HepG2 (cell line): ENCODE measurements around the gene PPIA. TPM values are rescaled to one million over a fixed set of nuclear protein-coding genes. Genes with fewer than 3 reads are reported as not detected.
A peak's percentile ranks its signal among the peaks of the same experiment; 100 is the strongest.

ENCODE experiments used
- ATAC-seq: fragments of 200-7000 bp; cut with Tn5 transposase; 3 replicates; pipeline ENCODE4 v1.9.1; 2020; ENCODE audit warnings: mild to moderate bottlenecking, moderate library complexity
- BruUV-seq: library from RNA; stranded (reverse); fragments of 400-500 nt; replicated peaks from 2 replicates; lab custom pipeline; 2021; lab: Mats Ljungman, UMichigan
- CTCF ChIA-PET: fragments of 300-600 bp; formaldehyde crosslinking; extraction: SDS; loops from one replicate; lab custom pipeline; 2021; ENCODE audit warnings: low total read pairs, inconsistent platforms, low intra/inter-chr PET ratio; lab: Yijun Ruan, JAX
- POLR2A ChIA-PET: fragments of 350-600 bp; sonication (Branson Sonifier 250); formaldehyde crosslinking; loops from one replicate; lab custom pipeline; 2020; ENCODE audit warnings: antibody characterized with exemption, inconsistent platforms; lab: Yijun Ruan, JAX
- DNase-seq: peaks from one replicate; pipeline ENCODE4 v3.0.0-alpha.2; 2015; ENCODE audit warnings: low spot score
- FAIRE-seq: peaks from 3 replicates; lab custom pipeline; 2011; peaks lifted over from hg19 to GRCh38; lab: Jason Lieb, UNC
- H2AFZ ChIP-seq: one replicate; pipeline ENCODE4 v1.6.1; 2011; ENCODE audit warnings: low read length, inconsistent platforms
- H3K27ac ChIP-seq: fragments of 300-600 bp; 3 replicates; pipeline ENCODE4 v1.8.0; 2011; ENCODE audit warnings: mixed run types, mild to moderate bottlenecking, mixed read lengths, low read length, inconsistent platforms; ENCODE audit not compliant: insufficient read depth; ENCODE audit errors: extremely low read length
- H3K27me3 ChIP-seq, 2 experiments: fragments of 200-600 bp in 1 of 2; 2 replicates in 1 of 2; 3 replicates in 1 of 2; pipeline versions ENCODE4 v1.6.0 to v1.8.0; 2011; ENCODE audit warnings: low read length in 2 of 2, mild to moderate bottlenecking in 2 of 2, moderate library complexity in 2 of 2, inconsistent platforms in 1 of 2; ENCODE audit not compliant: insufficient read depth in 2 of 2, control insufficient read depth in 1 of 2
- H3K36me3 ChIP-seq, 2 experiments: fragments of 200-600 bp in 1 of 2; replicated peaks in 1 of 2; 2 replicates in 1 of 2; 3 replicates in 1 of 2; pipeline versions ENCODE4 v1.5.1 to v1.8.0; 2011; ENCODE audit warnings: low read length in 2 of 2, inconsistent platforms in 1 of 2; ENCODE audit not compliant: insufficient read depth in 2 of 2, control insufficient read depth in 1 of 2
- H3K4me1 ChIP-seq: 2 replicates; pipeline ENCODE4 v1.5.1; 2012; ENCODE audit warnings: low read length, inconsistent platforms; ENCODE audit not compliant: insufficient read depth
- H3K4me2 ChIP-seq: 2 replicates; pipeline ENCODE4 v1.6.0; 2011; ENCODE audit warnings: low read depth, low read length, inconsistent platforms
- H3K4me3 ChIP-seq, 3 experiments: fragments of 200-600 bp in 1 of 3; sonication (generic), shearing (Covaris generic) in 1 of 3; replicated peaks in 1 of 3; 2 replicates each; pipeline ENCODE4 v1.5.1; 2011 to 2016; ENCODE audit warnings: low read length in 3 of 3, inconsistent platforms in 2 of 3, low read depth in 2 of 3, mild to moderate bottlenecking in 2 of 3, control low read depth in 1 of 3, mixed read lengths in 1 of 3; ENCODE audit not compliant: insufficient read depth in 1 of 3
- H3K79me2 ChIP-seq: one replicate; pipeline ENCODE4 v1.6.1; 2011; ENCODE audit warnings: low read length, inconsistent platforms; ENCODE audit not compliant: insufficient read depth
- H3K9ac ChIP-seq: 2 replicates; pipeline ENCODE4 v1.6.0; 2011; ENCODE audit warnings: mild to moderate bottlenecking, low read depth, low read length, inconsistent platforms; ENCODE audit not compliant: insufficient read depth
- H3K9me3 ChIP-seq: 2 replicates; pipeline ENCODE4 v1.5.1; 2012; ENCODE audit warnings: mild to moderate bottlenecking, low read length
- H4K20me1 ChIP-seq: 2 replicates; pipeline ENCODE4 v1.6.0; 2011; ENCODE audit warnings: inconsistent platforms, mild to moderate bottlenecking, low read length, moderate library complexity; ENCODE audit not compliant: insufficient read depth
- ARNT ChIP-seq: fragments of 450-650 bp; IDR thresholded peaks from 2 replicates; pipeline ENCODE4 v1.6.1; 2017
- CCDC6 ChIP-seq: sonication (generic); formaldehyde crosslinking; IDR thresholded peaks from 2 replicates; pipeline ENCODE4 v1.8.1; 2022; ENCODE audit warnings: mild to moderate bottlenecking, missing genetic modification reagents, moderate library complexity
- ETV6 ChIP-seq: sonication (generic); formaldehyde crosslinking; conservative IDR thresholded peaks from 2 replicates; pipeline ENCODE4 v1.4.0; 2020; ENCODE audit warnings: missing genetic modification reagents
- JARID2 ChIP-seq: sonication (generic); formaldehyde crosslinking; IDR thresholded peaks from 2 replicates; pipeline ENCODE4 v1.8.1; 2023; ENCODE audit warnings: missing genetic modification reagents, inconsistent platforms; ENCODE audit not compliant: insufficient replicate concordance
- KDM4B ChIP-seq: sonication (generic); formaldehyde crosslinking; IDR thresholded peaks from 2 replicates; pipeline ENCODE4 v1.4.0; 2020; ENCODE audit warnings: missing genetic modification reagents
- MTA1 ChIP-seq: sonication (generic); formaldehyde crosslinking; IDR thresholded peaks from 2 replicates; pipeline ENCODE4 v1.4.0; 2020; ENCODE audit warnings: missing genetic modification reagents, mild to moderate bottlenecking, borderline replicate concordance
- NPAS2 ChIP-seq: sonication (generic); formaldehyde crosslinking; IDR thresholded peaks from 2 replicates; pipeline ENCODE4 v1.8.0; 2022; ENCODE audit warnings: mild to moderate bottlenecking, missing genetic modification reagents, borderline replicate concordance
- NR2F2 ChIP-seq: IDR thresholded peaks from 2 replicates; pipeline ENCODE4 v1.6.1; 2012; ENCODE audit warnings: low read depth, inconsistent platforms, borderline replicate concordance
- PBX3 ChIP-seq: sonication (generic); formaldehyde crosslinking; IDR thresholded peaks from 2 replicates; pipeline ENCODE4 v1.8.1; 2023; ENCODE audit warnings: missing genetic modification reagents, inconsistent platforms, borderline replicate concordance
- RBAK ChIP-seq: sonication (generic); formaldehyde crosslinking; IDR thresholded peaks from 2 replicates; pipeline ENCODE4 v1.5.1; 2020; ENCODE audit warnings: mild to moderate bottlenecking, missing genetic modification reagents
- ZBTB10 ChIP-seq: sonication (generic); formaldehyde crosslinking; IDR thresholded peaks from 2 replicates; pipeline ENCODE4 v1.4.0; 2020; ENCODE audit warnings: missing genetic modification reagents, borderline replicate concordance
- ZNF253 ChIP-seq: sonication (generic); formaldehyde crosslinking; IDR thresholded peaks from 2 replicates; pipeline ENCODE4 v1.8.0; 2022; ENCODE audit warnings: mild to moderate bottlenecking, missing genetic modification reagents, borderline replicate concordance
- ZNF569 ChIP-seq: sonication (generic); formaldehyde crosslinking; IDR thresholded peaks from 2 replicates; pipeline ENCODE4 v1.5.0; 2020; ENCODE audit warnings: mild to moderate bottlenecking, missing genetic modification reagents, moderate library complexity, borderline replicate concordance
- ZNF639 ChIP-seq: conservative IDR thresholded peaks from 2 replicates; pipeline ENCODE4 v1.6.1; 2018; ENCODE audit warnings: missing genetic modification reagents
- ZNF724P ChIP-seq: sonication (generic); formaldehyde crosslinking; IDR thresholded peaks from 2 replicates; pipeline ENCODE4 v1.8.0; 2022; ENCODE audit warnings: missing genetic modification reagents, borderline replicate concordance
- ZNF839 ChIP-seq: sonication (generic); formaldehyde crosslinking; IDR thresholded peaks from 2 replicates; pipeline ENCODE4 v1.4.0; 2020; ENCODE audit warnings: missing genetic modification reagents, mild to moderate bottlenecking, borderline replicate concordance
- WGBS: methylation state at CpG from one replicate; pipeline ENCODE4 v1.1.6; 2017; ENCODE audit warnings: low lambda C conversion rate; 5-methylcytosine and 5-hydroxymethylcytosine counted together
- in situ Hi-C: cut with HindIII; loops from 2 replicates; pipeline ENCODE4 v1.10.0; 2017; ENCODE audit warnings: low pct_unique_long_range_greater_than_20kb; ENCODE audit not compliant: extremely low pct_ligation_motif_present
- intact Hi-C: fragments of 100-400 bp; cut with micrococcal nuclease; formaldehyde crosslinking; loops from one replicate; pipeline ENCODE4 v1.10.0; 2022; ENCODE audit not compliant: unreplicated experiment
- polyA plus RNA-seq, 8 experiments: library from polyadenylated mRNA; depleted of rRNA in 3 of 8; stranded (reverse) in 7 of 8; unstranded in 1 of 8; fragments of >200 nt; fragmentation: Illumina TruSeq in 4 of 8; extraction: Trizol in 4 of 8; gene quantifications; 2 replicates each; pipeline versions ENCODE4 v1.2.1 to v1.2.3, GENCODE V29; 2011 to 2016; ENCODE audit warnings: low read depth in 4 of 8, missing spikeins in 1 of 8, mixed read lengths in 1 of 8; ENCODE audit not compliant: insufficient read depth in 1 of 8
- total RNA-seq, 5 experiments: library from RNA; depleted of rRNA; stranded (reverse); fragments of >200 nt; fragmentation: Illumina TruSeq; extraction: Trizol; gene quantifications; 2 replicates each; pipeline ENCODE4 v1.2.3, GENCODE V29; 2016; ENCODE audit warnings: low read depth in 1 of 5

PPIA gene
- total and polyA plus RNA-seq, 2 of the 13 experiments (the other 11 are each of a cell fraction or from before 2014, with no cell fraction given) = 2,268 to 3,010 TPM

GRCh38 chr7:44847920-44848634 lies 51.6 kb downstream of the PPIA start, which contains the start of gene H2AZ2 (continued):
- TF ChIP-seq ZNF724P (CRISPR knock-in tag) (peak; percentile 68; the same call in 1 of the 2 replicates), NPAS2 (no peak), MTA1 (0 out of 2 replicates have a peak, but pooled peaks have one; percentile 8)
- TF ChIP-seq, all 625 proteins: peak for 219

GRCh38 chr7:44849259-44849884 lies 52.9 kb downstream of the PPIA start:
- CTCF ChIA-PET = interaction anchor here (2.3 kb wide), 1 partner anchor 262 kb away, joined by 9 read pairs; no protein-coding TSS in a partner anchor
- peaks cover 34% of the 10 kb centered on the region for H3K4me1 ChIP-seq
- DNase-seq (no peak), FAIRE-seq (no peak), ATAC-seq (no peak)
- BruUV-seq = no TSS peak
- H4K20me1 ChIP-seq = peaks cover 20% of the 10 kb centered on the region
- POLR2A ChIA-PET = interaction anchor here (0.6 to 1.1 kb wide), 4 partner anchors 10 to 276 kb away, joined by 3 to 5 read pairs (median 4); partner anchors contain the start of gene DDX56
- peak overlapping the region; percentile 84 for H3K9ac ChIP-seq
- H3K79me2 ChIP-seq = peaks cover 32% of the 10 kb centered on the region
- WGBS = 83% methylated on average over 10 of the region's 10 CpGs
- H3K4me2 ChIP-seq = peak overlapping the region; percentile 76
- no peak overlapping the region for H2AFZ ChIP-seq
- intact Hi-C loops (loop anchor here (2.0 kb wide), 1 partner anchor 53 kb away; the partner anchor contains the start of gene PPIA), in situ Hi-C loops (no loop called here)
- H3K9me3 ChIP-seq = no peaks in the 10 kb centered on the region
- peak overlapping the region; percentile 94 for H3K27ac ChIP-seq
- no peaks in the 10 kb centered on the region for H3K36me3 ChIP-seq
- no peak for TF ChIP-seq ZNF253 (CRISPR knock-in tag)
- no peak for TF ChIP-seq ETV6 (CRISPR knock-in tag)
- TF ChIP-seq ZNF839 = no peak
- TF ChIP-seq NR2F2 = no peak
- no peak for TF ChIP-seq JARID2 (CRISPR knock-in tag)
- TF ChIP-seq ZNF639 (CRISPR knock-in tag) = no peak
- no peak for TF ChIP-seq PBX3
- no peak for TF ChIP-seq ZNF569 (CRISPR knock-in tag)
- TF ChIP-seq NPAS2 = no peak
- TF ChIP-seq KDM4B (CRISPR knock-in tag) = no peak
- TF ChIP-seq ZBTB10 (CRISPR knock-in tag) = no peak
- TF ChIP-seq CCDC6 (CRISPR knock-in tag) = no peak
- TF ChIP-seq ARNT = no peak
- TF ChIP-seq RBAK (CRISPR knock-in tag) = no peak
- TF ChIP-seq, all 625 proteins: peak for 0
- Histone ChIP-seq H3K27me3 (no peaks in the 10 kb centered on the region; a peak in 1 of 5 replicates), H3K4me3 (peak overlapping the region in 2 of 3 experiments; percentile 44 to 78; a peak in 2 of 6 replicates)
